HG02759 (cell line): ENCODE measurements around the gene SLC9C2.
A peak's percentile ranks its signal among the peaks of the same experiment; 100 is the strongest.
"Not testable (repeated sequence)": the region's sequence is repeated elsewhere in the genome, so short reads cannot be mapped to it uniquely, and the experiment has no call there.

Experiments
- ATAC-seq: cut with Tn5 transposase; IDR thresholded peaks from one replicate; pipeline ENCODE4 v1.9.1; 2021; ENCODE audit warnings: mild to moderate bottlenecking, moderate library complexity; ENCODE audit not compliant: unreplicated experiment

The SLC9C2 gene

GRCh38 chr1:173580658-173581057 is 22.2 kb downstream of the SLC9C2 start:
- no peak for ATAC-seq

- ATAC-seq, result no peak
Measured at GRCh38 chr1:173580071-173580470, 22.8 kb downstream of the SLC9C2 start.

- no peak for ATAC-seq
Measured at GRCh38 chr1:173573596-173573995, 29.3 kb downstream of the SLC9C2 start.

- no peak for ATAC-seq
Measured at GRCh38 chr1:173572201-173572873, 30.5 kb downstream of the SLC9C2 start.

GRCh38 chr1:173570370-173571007 is 32.4 kb downstream of the SLC9C2 start:
- ATAC-seq, result peak; percentile 84

- no peak for ATAC-seq
Measured at GRCh38 chr1:173568483-173568882, 34.4 kb downstream of the SLC9C2 start.

GRCh38 chr1:173563846-173564245 is 39.0 kb downstream of the SLC9C2 start:
- ATAC-seq, result not testable (repeated sequence)

- ATAC-seq, result no peak
Measured at GRCh38 chr1:173562813-173563212, 40.1 kb downstream of the SLC9C2 start.

- no peak for ATAC-seq
Measured at GRCh38 chr1:173561263-173561662, 41.6 kb downstream of the SLC9C2 start.

- no peak for ATAC-seq
Measured at GRCh38 chr1:173560285-173560880, 42.5 kb downstream of the SLC9C2 start.

- no peak for ATAC-seq
Measured at GRCh38 chr1:173555651-173556305, 47.1 kb downstream of the SLC9C2 start.

GRCh38 chr1:173554541-173555250 is 48.2 kb downstream of the SLC9C2 start:
- ATAC-seq, result no peak

GRCh38 chr1:173554089-173554488 is 48.8 kb downstream of the SLC9C2 start:
- ATAC-seq, result no peak

GRCh38 chr1:173553312-173553711 is 49.6 kb downstream of the SLC9C2 start:
- no peak for ATAC-seq

- no peak for ATAC-seq
Measured at GRCh38 chr1:173551699-173552098, 51.2 kb downstream of the SLC9C2 start.

- ATAC-seq, result no peak
Measured at GRCh38 chr1:173549813-173550212, 53.1 kb downstream of the SLC9C2 start.

- no peak for ATAC-seq
Measured at GRCh38 chr1:173545688-173546087, 57.2 kb downstream of the SLC9C2 start.

- no peak for ATAC-seq
Measured at GRCh38 chr1:173536223-173536622, 66.6 kb downstream of the SLC9C2 start.

GRCh38 chr1:173532237-173532636 is 70.6 kb downstream of the SLC9C2 start:
- no peak for ATAC-seq

GRCh38 chr1:173530795-173531693 is 71.8 kb downstream of the SLC9C2 start:
- ATAC-seq, result no peak
